K562 treated with DMSO at 1 percent for 48 hours (cell line): Measurements from ENCODE around the gene SMC6. TPM values are rescaled to one million over a fixed set of nuclear protein-coding genes. Genes with fewer than 3 reads are reported as not detected.

ENCODE experiments used
- total RNA-seq: library from RNA; unstranded; fragments of 300-600 nt; gene quantifications from 2 replicates; pipeline ENCODE4 v1.2.3, GENCODE V29; 2022; ENCODE audit warnings: low replicate concordance; ENCODE audit errors: extremely low read depth

SMC6 gene, protein sequence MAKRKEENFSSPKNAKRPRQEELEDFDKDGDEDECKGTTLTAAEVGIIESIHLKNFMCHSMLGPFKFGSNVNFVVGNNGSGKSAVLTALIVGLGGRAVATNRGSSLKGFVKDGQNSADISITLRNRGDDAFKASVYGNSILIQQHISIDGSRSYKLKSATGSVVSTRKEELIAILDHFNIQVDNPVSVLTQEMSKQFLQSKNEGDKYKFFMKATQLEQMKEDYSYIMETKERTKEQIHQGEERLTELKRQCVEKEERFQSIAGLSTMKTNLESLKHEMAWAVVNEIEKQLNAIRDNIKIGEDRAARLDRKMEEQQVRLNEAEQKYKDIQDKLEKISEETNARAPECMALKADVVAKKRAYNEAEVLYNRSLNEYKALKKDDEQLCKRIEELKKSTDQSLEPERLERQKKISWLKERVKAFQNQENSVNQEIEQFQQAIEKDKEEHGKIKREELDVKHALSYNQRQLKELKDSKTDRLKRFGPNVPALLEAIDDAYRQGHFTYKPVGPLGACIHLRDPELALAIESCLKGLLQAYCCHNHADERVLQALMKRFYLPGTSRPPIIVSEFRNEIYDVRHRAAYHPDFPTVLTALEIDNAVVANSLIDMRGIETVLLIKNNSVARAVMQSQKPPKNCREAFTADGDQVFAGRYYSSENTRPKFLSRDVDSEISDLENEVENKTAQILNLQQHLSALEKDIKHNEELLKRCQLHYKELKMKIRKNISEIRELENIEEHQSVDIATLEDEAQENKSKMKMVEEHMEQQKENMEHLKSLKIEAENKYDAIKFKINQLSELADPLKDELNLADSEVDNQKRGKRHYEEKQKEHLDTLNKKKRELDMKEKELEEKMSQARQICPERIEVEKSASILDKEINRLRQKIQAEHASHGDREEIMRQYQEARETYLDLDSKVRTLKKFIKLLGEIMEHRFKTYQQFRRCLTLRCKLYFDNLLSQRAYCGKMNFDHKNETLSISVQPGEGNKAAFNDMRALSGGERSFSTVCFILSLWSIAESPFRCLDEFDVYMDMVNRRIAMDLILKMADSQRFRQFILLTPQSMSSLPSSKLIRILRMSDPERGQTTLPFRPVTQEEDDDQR
- not detected in 2 replicates for total RNA-seq

DNA sequence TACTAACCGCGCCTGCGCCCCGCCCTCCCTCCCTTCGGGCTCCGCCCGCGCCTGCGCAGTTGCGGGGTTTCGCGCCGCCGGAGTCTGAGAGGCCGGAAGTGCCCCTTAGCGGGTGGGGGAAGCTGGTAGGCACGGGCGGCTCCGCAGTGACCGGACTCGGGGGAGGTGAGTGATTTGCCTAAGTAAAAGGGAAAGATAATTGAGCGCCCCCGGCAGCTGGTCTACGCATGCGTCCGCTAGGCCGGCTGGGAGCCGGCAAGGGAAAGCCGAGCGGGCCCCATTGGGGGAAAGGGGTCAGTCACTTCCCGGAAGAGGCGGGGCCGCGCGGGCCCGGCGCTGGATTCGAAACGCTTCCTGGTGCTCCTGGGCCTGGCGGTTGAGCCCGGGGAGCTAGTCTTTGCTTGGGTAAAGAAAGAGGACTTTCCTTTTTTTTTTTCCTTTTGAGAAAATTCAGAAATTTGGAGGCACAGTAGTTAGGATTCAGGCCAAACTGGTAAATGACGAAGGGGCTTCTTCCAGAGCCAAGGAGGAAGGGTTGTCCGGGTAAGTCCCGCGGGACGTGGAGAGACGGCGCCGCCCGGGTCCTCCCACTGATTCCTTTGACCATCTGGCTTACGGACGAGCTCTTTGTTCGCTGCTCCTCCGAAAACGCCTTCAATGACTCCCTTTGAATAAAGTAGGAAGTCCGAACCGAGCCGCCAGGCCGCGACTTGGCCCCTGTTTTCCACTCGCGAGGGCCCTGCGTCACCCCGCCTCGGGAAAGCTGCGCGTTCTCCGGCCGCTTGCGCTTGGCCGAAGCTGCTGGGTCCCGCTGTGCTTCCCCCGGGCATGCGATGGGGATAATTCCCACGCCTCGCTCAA, at the start of gene SMC6, which contains the start of gene GEN1:
TSS of gene SMC6 (minus strand) at position 8 of the 861 bp plus-strand sequence. CDS start 7,864 bp downstream, outside the sequence.
TSS of gene GEN1 (plus strand) at position 336 of the 861 bp plus-strand sequence. CDS start 5,806 bp downstream, outside the sequence.

Other genes with a start within 250 kb of the SMC6 start
- gene RAD51AP2, start 235.4 kb downstream of the SMC6 start, total RNA-seq = not detected in 2 replicates
- gene VSNL1, start 213.1 kb downstream of the SMC6 start, total RNA-seq = not detected in 2 replicates
- gene GEN1, start 328 bp upstream of the SMC6 start, total RNA-seq = not detected in 2 replicates
- gene MSGN1, start 62.6 kb upstream of the SMC6 start, total RNA-seq = not detected in 2 replicates
- gene KCNS3, start 124.9 kb upstream of the SMC6 start, total RNA-seq = not detected in 2 replicates